Right ventricle myocardium inferior (tissue), 1 donor: ENCODE results near the gene ZNF609. TPM values are rescaled to one million over a fixed set of nuclear protein-coding genes. Genes with fewer than 3 reads are reported as not detected.
"Not testable (repeated sequence)": the region's sequence is repeated elsewhere in the genome, so short reads cannot be mapped to it uniquely, and the experiment has no call there.

Experiments
- ATAC-seq: fragments of 200-7000 bp; cut with Tn5 transposase; one replicate; pipeline ENCODE4 v1.9.1; 2020; ENCODE audit warnings: mild to moderate bottlenecking, moderate library complexity
- DNase-seq: peaks from one replicate; pipeline ENCODE4 v3.0.0; 2021; ENCODE audit errors: missing footprints
- intact Hi-C: fragments of 100-400 bp; cut with DNase I; formaldehyde crosslinking; loops from one replicate; pipeline ENCODE4 v1.11.0; 2022
- total RNA-seq: library from RNA; stranded (reverse); fragmentation: NEBNext Ultra II Directional; extraction: Animal tissue kit (Norgen Biotek cat#: 25700); gene quantifications from one replicate; pipeline ENCODE4 v1.2.1, GENCODE V29; 2021
- donor health status: DM: no; HTN: yes; CAD: no; lungs with severe emphysema.

Gene ZNF609
- total RNA-seq, 1 donor from 2014 or later = 16.9 TPM

- intact Hi-C loops = no loop called here
- DNase-seq (no peak), ATAC-seq (no peak)
These were observed 138.8 kb downstream of the ZNF609 start for GRCh38 chr15:64599226-64599625.

- intact Hi-C loops = no loop called here
- no peak for DNase-seq
- no peak for ATAC-seq
These were observed 139.3 kb downstream of the ZNF609 start for GRCh38 chr15:64599716-64600115.

- no peak for DNase-seq
- no peak for ATAC-seq
- intact Hi-C loops = no loop called here
These were observed 140.4 kb downstream of the ZNF609 start for GRCh38 chr15:64600794-64601193.

GRCh38 chr15:64604319-64604718, 143.9 kb downstream of the ZNF609 start:
- ATAC-seq (no peak), DNase-seq (no peak)
- intact Hi-C loops = no loop called here

- ATAC-seq, intact Hi-C loops: not testable (repeated sequence)
These were observed 147.0 kb downstream of the ZNF609 start for GRCh38 chr15:64607416-64607815.

GRCh38 chr15:64610257-64610919, 150.0 kb downstream of the ZNF609 start:
- intact Hi-C loops = no loop called here
- no peak for DNase-seq
- ATAC-seq = no peak

More at GRCh38 chr15:64607416-64607815, 147.0 kb downstream of the ZNF609 start:
- not testable (repeated sequence) for DNase-seq

GRCh38 chr15:64611085-64611725, 150.8 kb downstream of the ZNF609 start:
- intact Hi-C loops = no loop called here
- ATAC-seq (no peak), DNase-seq (no peak)

- ATAC-seq = no peak
- intact Hi-C loops = no loop called here
These were observed 154.1 kb downstream of the ZNF609 start for GRCh38 chr15:64614519-64614918.

GRCh38 chr15:64617727-64618126, 157.3 kb downstream of the ZNF609 start:
- ATAC-seq (no peak), DNase-seq (no peak)
- intact Hi-C loops = no loop called here

More at GRCh38 chr15:64614519-64614918, 154.1 kb downstream of the ZNF609 start:
- DNase-seq = no peak

- no peak for DNase-seq
- intact Hi-C loops = no loop called here
- ATAC-seq = no peak
These were observed 157.8 kb downstream of the ZNF609 start for GRCh38 chr15:64618138-64618537.

- no peak for DNase-seq
- intact Hi-C loops = no loop called here
- ATAC-seq = no peak
These were observed 158.2 kb downstream of the ZNF609 start for GRCh38 chr15:64618540-64618939.

- intact Hi-C loops = no loop called here
- DNase-seq (no peak), ATAC-seq (no peak)
These were observed 159.8 kb downstream of the ZNF609 start for GRCh38 chr15:64619880-64620839.

GRCh38 chr15:64621056-64621455, 160.7 kb downstream of the ZNF609 start:
- intact Hi-C loops = no loop called here
- ATAC-seq = no peak
- DNase-seq = no peak

- no peak for ATAC-seq
- intact Hi-C loops = no loop called here
These were observed 162.3 kb downstream of the ZNF609 start for GRCh38 chr15:64622410-64623260.

GRCh38 chr15:64623347-64623996, 163.1 kb downstream of the ZNF609 start:
- ATAC-seq (no peak), DNase-seq (no peak)
- intact Hi-C loops = no loop called here

More at GRCh38 chr15:64622410-64623260, 162.3 kb downstream of the ZNF609 start:
- no peak for DNase-seq

GRCh38 chr15:64624242-64624641, 163.9 kb downstream of the ZNF609 start:
- no peak for DNase-seq
- intact Hi-C loops = no loop called here
- ATAC-seq = no peak

- intact Hi-C loops = no loop called here
- DNase-seq = no peak
- no peak for ATAC-seq
These were observed 168.7 kb downstream of the ZNF609 start for GRCh38 chr15:64629063-64629462.
